ENCODE measurements around the gene UFD1. TPM values are rescaled to one million over a fixed set of nuclear protein-coding genes. Genes with fewer than 3 reads are reported as not detected.

The UFD1 gene
- total RNA-seq, 2 donors from 2014 or later = 45.7 to 73.6 TPM

- peaks cover 5% of the 10 kb centered on the region for H3K4me1 ChIP-seq
- no peaks in the 10 kb centered on the region for H3K9me3 ChIP-seq
- TF ChIP-seq CTCF (IDR thresholded peaks at IDR 0.05) = no peak
- DNase-seq = no peak
- H3K4me3 ChIP-seq = no peak overlapping the region
- no peaks in the 10 kb centered on the region for H3K36me3 ChIP-seq
- H3K9ac ChIP-seq (ENCODE audit: low read depth in 2 of 2, low read length in 2 of 2) = no peak overlapping the region
- H3K27me3 ChIP-seq = no peaks in the 10 kb centered on the region
- no peak overlapping the region for H3K27ac ChIP-seq
- intact Hi-C loops (cut with DNase I) = no loop called here
Observed at GRCh38 chr22:19483481-19484244, 4.7 kb upstream of the UFD1 start.

- no peak overlapping the region for H3K4me3 ChIP-seq
- H3K9me3 ChIP-seq = no peaks in the 10 kb centered on the region
- intact Hi-C loops (cut with DNase I) = no loop called here
- H3K27me3 ChIP-seq = no peaks in the 10 kb centered on the region
- no peaks in the 10 kb centered on the region for H3K36me3 ChIP-seq
- peaks cover 6% of the 10 kb centered on the region for H3K4me1 ChIP-seq
- no peak for TF ChIP-seq CTCF (IDR thresholded peaks at IDR 0.05)
- no peak for DNase-seq
- H3K27ac ChIP-seq = no peak overlapping the region
- H3K9ac ChIP-seq (ENCODE audit: low read depth in 2 of 2, low read length in 2 of 2) = no peak overlapping the region
Observed at GRCh38 chr22:19482297-19482696, 3.3 kb upstream of the UFD1 start.

- intact Hi-C loops (cut with DNase I) = no loop called here
- no peak overlapping the region for H3K9ac ChIP-seq (ENCODE audit: low read depth in 2 of 2, low read length in 2 of 2)
- H3K27ac ChIP-seq = no peak overlapping the region
- no peaks in the 10 kb centered on the region for H3K27me3 ChIP-seq
- H3K4me1 ChIP-seq = peaks cover 11% of the 10 kb centered on the region
- H3K9me3 ChIP-seq = no peaks in the 10 kb centered on the region
- TF ChIP-seq CTCF (IDR thresholded peaks at IDR 0.05) = no peak
- H3K4me3 ChIP-seq = no peak overlapping the region
- DNase-seq = no peak
- no peaks in the 10 kb centered on the region for H3K36me3 ChIP-seq
Observed at GRCh38 chr22:19480789-19481188, 1.8 kb upstream of the UFD1 start.

GRCh38 chr22:19480173-19480568, 1.2 kb upstream of the UFD1 start:
- Histone ChIP-seq H3K36me3 (no peaks in the 10 kb centered on the region), H3K9me3 (no peaks in the 10 kb centered on the region), H3K27me3 (no peaks in the 10 kb centered on the region), H3K27ac (no peak overlapping the region), H3K4me1 (peaks cover 11% of the 10 kb centered on the region), H3K9ac (ENCODE audit: low read depth in 2 of 2, low read length in 2 of 2) (peak overlapping the region in 1 of 2 donors; percentile 41), H3K4me3 (peak overlapping the region; percentile 81)
- intact Hi-C loops (cut with DNase I) = no loop called here
- DNase-seq = no peak
- no peak for TF ChIP-seq CTCF (IDR thresholded peaks at IDR 0.05)

- H3K36me3 ChIP-seq = no peaks in the 10 kb centered on the region
- peak within 1 kb of the TSS; percentile 80 to 93 for H3K9ac ChIP-seq (ENCODE audit: low read depth in 2 of 2, low read length in 2 of 2)
- H3K27me3 ChIP-seq = no peaks in the 10 kb centered on the region
- H3K4me1 ChIP-seq = peaks cover 11% of the 10 kb centered on the region
- peak within 1 kb of the TSS; percentile 81 for H3K4me3 ChIP-seq
- intact Hi-C loops (cut with DNase I) = loop anchor here (10.0 kb wide), 1 partner anchor 295 kb away; no protein-coding TSS in a partner anchor
- H3K9me3 ChIP-seq = no peaks in the 10 kb centered on the region
- DNase-seq = peak; percentile 96
- no peak for TF ChIP-seq CTCF (IDR thresholded peaks at IDR 0.05)
- peak within 1 kb of the TSS; percentile 91 for H3K27ac ChIP-seq
Observed at GRCh38 chr22:19479355-19480172, 571 bp upstream of the UFD1 start, which contains the start of gene CDC45. Gene CDC45, plus strand, starts transcription at chr22:19479920. Its CDS starts 49 bp downstream, at chr22:19479969.

Data from colonic mucosa (tissue), 4 donors.